Naive B cell (primary cell): ENCODE results near the gene PFN1. TPM values are rescaled to one million over a fixed set of nuclear protein-coding genes. Genes with fewer than 3 reads are reported as not detected.
"Not testable (repeated sequence)": the region's sequence is repeated elsewhere in the genome, so short reads cannot be mapped to it uniquely, and the experiment has no call there.

Experiments
- ATAC-seq, 2 donors: fragments of 150-1000 bp; cut with Tn5 transposase; 2 replicates each; pipeline ENCODE4 v1.10.0; 2021; ENCODE audit warnings: low read depth in 2 of 2, mild to moderate bottlenecking in 2 of 2, moderate library complexity in 2 of 2
- DNase-seq: peaks from one replicate; pipeline ENCODE4 v3.0.0; 2022
- H3K27ac Mint-ChIP-seq, 6 donors: one replicate each; pipeline ENCODE4 v1.8.0; 2020 to 2022; ENCODE audit warnings: mild to moderate bottlenecking in 6 of 6, mixed read lengths in 6 of 6, moderate library complexity in 5 of 6, inconsistent platforms in 2 of 6
- H3K27me3 Mint-ChIP-seq, 3 donors: one replicate each; pipeline ENCODE4 v1.8.0; 2021 to 2022; ENCODE audit warnings: mixed read lengths in 3 of 3, mild to moderate bottlenecking in 1 of 3
- H3K36me3 Mint-ChIP-seq, 2 donors: one replicate each; pipeline ENCODE4 v1.8.0; 2020 to 2022; ENCODE audit warnings: mixed read lengths in 2 of 2, inconsistent platforms in 1 of 2, mild to moderate bottlenecking in 1 of 2
- H3K4me1 Mint-ChIP-seq, 3 donors: one replicate each; pipeline ENCODE4 v1.8.0; 2020 to 2022; ENCODE audit warnings: mixed read lengths in 3 of 3, inconsistent platforms in 1 of 3, mild to moderate bottlenecking in 1 of 3, moderate library complexity in 1 of 3
- H3K4me3 Mint-ChIP-seq, 8 donors: one replicate each; pipeline ENCODE4 v1.8.0; 2020 to 2022; ENCODE audit warnings: mild to moderate bottlenecking in 8 of 8, mixed read lengths in 8 of 8, moderate library complexity in 8 of 8, inconsistent platforms in 2 of 8
- H3K9me3 Mint-ChIP-seq, 7 donors: one replicate each; pipeline ENCODE4 v1.8.0; 2020 to 2022; ENCODE audit warnings: mixed read lengths in 7 of 7, mild to moderate bottlenecking in 5 of 7, inconsistent platforms in 2 of 7, moderate library complexity in 1 of 7
- polyA plus RNA-seq, 6 donors: library from polyadenylated mRNA; unstranded; fragments of 300-500 nt; fragmentation: Illumina TruSeq; gene quantifications; one replicate each; pipeline ENCODE4 v1.2.3, GENCODE V29; 2021; ENCODE audit warnings: low read depth in 6 of 6

PFN1 gene
- polyA plus RNA-seq, 6 donors from 2014 or later: 1,151 to 1,601 (median 1,370) TPM

- peaks cover 51 to 69% (median 66%) of the 10 kb centered on the region in 3 donors for H3K4me1 Mint-ChIP-seq
- DNase-seq: no peak
- peak; percentile 1 for ATAC-seq
- peaks cover under 1 to 2% (median 2%) of the 10 kb centered on the region in 3 donors for H3K27me3 Mint-ChIP-seq
- peaks cover 5 to 25% of the 10 kb centered on the region in 2 donors for H3K36me3 Mint-ChIP-seq
- H3K9me3 Mint-ChIP-seq: no peaks in the 10 kb centered on the region
- H3K27ac Mint-ChIP-seq: peak overlapping the region in 2 of 6 donors; percentile 96 to 98
- H3K4me3 Mint-ChIP-seq: peak overlapping the region; percentile 92 to 99 (median 99)
These were observed 8.9 kb downstream of the PFN1 start for GRCh38 chr17:4939546-4939795.

DNA sequence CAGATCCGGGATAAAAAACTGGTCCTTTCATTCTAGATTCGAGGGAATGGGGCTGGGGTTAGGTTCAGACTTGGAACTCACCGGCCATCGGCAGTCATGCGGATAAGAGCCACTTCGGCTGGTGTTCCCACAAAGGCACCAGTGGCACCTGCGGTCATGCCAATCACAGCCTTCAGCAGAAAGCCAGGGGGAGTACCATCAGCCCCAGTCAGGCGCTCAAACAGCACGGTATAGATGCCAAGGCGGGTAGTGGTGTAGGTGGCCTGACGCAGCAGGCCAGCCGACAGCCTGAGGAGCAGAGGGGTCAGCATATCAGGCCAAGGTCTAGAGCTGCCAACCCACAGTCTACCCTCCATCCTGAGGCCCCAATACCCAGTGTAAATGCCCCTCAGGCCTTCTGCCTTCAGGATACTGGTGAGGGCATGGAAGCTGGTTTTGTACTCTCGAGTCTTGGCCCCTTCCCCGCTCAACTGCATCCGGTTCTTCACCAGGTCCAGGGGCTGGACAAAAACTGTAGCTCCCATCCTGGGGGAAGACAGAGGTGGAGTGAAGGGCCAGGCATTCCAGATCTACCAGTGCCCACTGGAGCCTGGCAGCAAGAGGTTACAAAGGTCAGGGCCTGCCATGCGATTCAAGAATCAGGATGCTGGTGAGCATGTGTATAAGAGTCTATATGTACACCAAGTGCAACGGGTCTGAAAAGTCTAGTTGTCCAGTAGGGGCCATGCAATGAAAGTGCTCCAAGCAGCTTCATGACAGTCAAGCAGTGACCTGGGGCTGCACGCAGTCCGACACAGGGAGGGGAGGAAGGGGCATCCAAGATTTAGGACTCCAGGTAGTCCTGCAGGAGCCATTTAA, 9.4 kb downstream of the PFN1 start:
- Mint-ChIP-seq H3K4me1 (peaks cover 51 to 69% (median 66%) of the 10 kb centered on the region in 3 donors), H3K9me3 (no peaks in the 10 kb centered on the region), H3K36me3 (peaks cover 5 to 20% of the 10 kb centered on the region in 2 donors), H3K27me3 (peaks cover 6 to 8% (median 7%) of the 10 kb centered on the region in 3 donors), H3K27ac (peak overlapping the region; percentile 26 to 98 (median 56)), H3K4me3 (peak overlapping the region; percentile 92 to 99 (median 99))
- DNase-seq (no peak), ATAC-seq (no peak)

DNA sequence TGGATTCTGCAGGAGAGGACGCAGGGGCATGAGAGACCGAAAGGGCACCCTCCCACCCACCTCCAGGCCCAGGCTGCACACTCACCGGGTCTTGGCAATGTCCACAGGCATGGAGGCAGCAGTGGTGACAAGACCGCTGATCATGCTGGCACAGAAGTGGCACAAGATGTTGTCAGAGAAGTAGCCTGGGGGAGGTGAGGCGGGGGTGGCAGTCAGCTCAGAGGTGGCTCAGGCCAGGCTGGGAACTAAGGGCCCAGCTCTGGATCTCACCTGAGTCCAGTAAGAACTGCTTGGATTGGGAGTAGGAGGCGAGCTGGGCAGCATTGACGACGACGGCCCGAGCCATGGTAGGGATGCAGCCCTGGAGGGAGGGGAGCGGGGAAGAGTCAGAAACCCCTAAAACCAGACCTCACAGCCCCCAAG, 10.2 kb downstream of the PFN1 start:
- peaks cover 5 to 17% of the 10 kb centered on the region in 2 donors for H3K36me3 Mint-ChIP-seq
- H3K27me3 Mint-ChIP-seq: peaks cover 11 to 15% (median 15%) of the 10 kb centered on the region in 3 donors
- peak overlapping the region; percentile 66 to 99 (median 98) for H3K4me3 Mint-ChIP-seq
- ATAC-seq (no peak), DNase-seq (no peak)
- peak overlapping the region in 2 of 6 donors; percentile 47 to 67 for H3K27ac Mint-ChIP-seq
- no peaks in the 10 kb centered on the region for H3K9me3 Mint-ChIP-seq
- H3K4me1 Mint-ChIP-seq: peaks cover 54 to 69% (median 68%) of the 10 kb centered on the region in 3 donors

- H3K36me3 Mint-ChIP-seq: peaks cover 5 to 12% of the 10 kb centered on the region in 2 donors
- H3K9me3 Mint-ChIP-seq: no peaks in the 10 kb centered on the region
These were observed 10.8 kb downstream of the PFN1 start for GRCh38 chr17:4937553-4937952.

DNA sequence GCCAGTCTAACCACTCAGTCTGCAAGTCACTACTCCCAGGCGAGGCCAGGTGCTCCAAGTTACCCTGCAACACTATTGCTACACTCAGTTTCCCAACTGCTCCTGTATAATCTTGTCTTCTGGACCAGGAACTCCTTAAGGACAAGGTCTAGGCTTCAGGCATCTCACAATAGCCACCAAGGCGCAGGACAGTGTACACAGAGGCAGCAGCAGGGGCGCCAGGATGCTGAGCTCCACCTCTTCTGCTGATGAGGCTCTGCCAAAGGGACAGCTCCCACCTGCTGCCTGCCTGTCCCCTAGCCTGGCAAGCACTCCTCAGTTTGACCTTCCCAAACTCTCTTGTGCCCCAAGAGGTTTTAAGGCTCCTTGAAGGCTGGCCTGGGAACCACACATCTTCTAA, 11.9 kb downstream of the PFN1 start:
- Mint-ChIP-seq H3K4me3 (peak overlapping the region in 2 of 8 donors; percentile 9 to 35), H3K27ac (peak overlapping the region in 2 of 6 donors; percentile 14 to 28), H3K36me3 (peaks cover 5% of the 10 kb centered on the region in 2 donors), H3K4me1 (peaks cover 52 to 64% (median 61%) of the 10 kb centered on the region in 3 donors), H3K27me3 (peaks cover 12 to 30% (median 30%) of the 10 kb centered on the region in 3 donors), H3K9me3 (no peaks in the 10 kb centered on the region)
- no peak for DNase-seq
- ATAC-seq: no peak

More at GRCh38 chr17:4937553-4937952, 10.8 kb downstream of the PFN1 start:
- peaks cover 12 to 21% (median 19%) of the 10 kb centered on the region in 3 donors for H3K27me3 Mint-ChIP-seq
- peaks cover 54 to 66% (median 64%) of the 10 kb centered on the region in 3 donors for H3K4me1 Mint-ChIP-seq
- no peak for ATAC-seq
- H3K4me3 Mint-ChIP-seq: peak overlapping the region in 6 of 8 donors; percentile 8 to 99 (median 98)
- peak overlapping the region in 2 of 6 donors; percentile 22 to 58 for H3K27ac Mint-ChIP-seq
- no peak for DNase-seq

- DNase-seq: no peak
- H3K36me3 Mint-ChIP-seq: peaks cover 11 to 12% of the 10 kb centered on the region in 2 donors
- H3K4me3 Mint-ChIP-seq: no peak overlapping the region
- H3K9me3 Mint-ChIP-seq: no peaks in the 10 kb centered on the region
- peaks cover 15 to 36% (median 33%) of the 10 kb centered on the region in 3 donors for H3K27me3 Mint-ChIP-seq
- peak overlapping the region in 1 of 6 donors; percentile 52 for H3K27ac Mint-ChIP-seq
- H3K4me1 Mint-ChIP-seq: peaks cover 50 to 63% (median 61%) of the 10 kb centered on the region in 3 donors
- ATAC-seq: no peak
These were observed 12.7 kb downstream of the PFN1 start for GRCh38 chr17:4935650-4936049.

DNA sequence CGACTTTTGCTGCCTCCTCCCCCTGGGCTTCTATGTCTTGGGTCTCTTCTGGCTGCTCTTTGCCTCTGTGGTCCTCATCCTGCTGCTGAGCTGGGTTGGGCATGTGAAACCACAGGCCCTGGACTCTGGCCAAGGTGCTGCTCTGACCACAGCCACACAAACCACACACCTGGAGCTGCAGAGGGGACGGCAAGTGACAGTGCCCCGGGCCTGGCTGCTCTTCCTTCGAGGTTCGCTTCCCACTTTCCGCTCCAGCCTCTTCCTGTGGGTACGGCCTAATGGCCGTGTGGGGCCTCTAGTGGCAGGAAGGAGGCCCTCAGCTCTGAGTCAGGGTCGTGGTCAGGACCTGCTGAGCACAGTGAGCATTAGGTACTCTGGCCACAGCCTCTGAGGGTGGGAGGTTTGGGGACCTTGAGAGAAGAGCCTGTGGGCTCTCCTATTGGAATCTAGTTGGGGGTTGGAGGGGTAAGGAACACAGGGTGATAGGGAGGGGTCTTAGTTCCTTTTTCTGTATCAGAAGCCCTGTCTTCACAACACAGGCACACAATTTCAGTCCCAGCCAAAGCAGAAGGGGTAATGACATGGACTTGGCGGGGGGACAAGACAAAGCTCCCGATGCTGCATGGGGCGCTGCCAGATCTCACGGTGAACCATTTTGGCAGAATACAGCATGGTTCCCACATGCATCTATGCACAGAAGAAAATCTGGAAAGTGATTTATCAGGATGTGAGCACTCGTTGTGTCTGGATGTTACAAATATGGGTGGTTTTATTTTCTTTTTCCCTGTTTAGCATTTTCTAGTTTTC, 14.0 kb downstream of the PFN1 start:
- no peaks in the 10 kb centered on the region for H3K9me3 Mint-ChIP-seq
- DNase-seq: no peak
- H3K4me3 Mint-ChIP-seq: peak overlapping the region in 1 of 8 donors; percentile 61
- no peak for ATAC-seq
- peaks cover 49 to 59% (median 55%) of the 10 kb centered on the region in 3 donors for H3K4me1 Mint-ChIP-seq
- peak overlapping the region in 2 of 6 donors; percentile 42 to 45 for H3K27ac Mint-ChIP-seq
- H3K27me3 Mint-ChIP-seq: peaks cover 17 to 39% (median 33%) of the 10 kb centered on the region in 3 donors
- peaks cover 7 to 21% of the 10 kb centered on the region in 2 donors for H3K36me3 Mint-ChIP-seq

- Mint-ChIP-seq H3K27ac (no peak overlapping the region), H3K4me1 (peaks cover 44 to 54% (median 47%) of the 10 kb centered on the region in 3 donors), H3K36me3 (peaks cover 7 to 21% of the 10 kb centered on the region in 2 donors), H3K4me3 (no peak overlapping the region), H3K9me3 (no peaks in the 10 kb centered on the region), H3K27me3 (peaks cover 17 to 39% (median 33%) of the 10 kb centered on the region in 3 donors)
- DNase-seq (no peak), ATAC-seq (no peak)
These were observed 14.7 kb downstream of the PFN1 start for GRCh38 chr17:4933646-4934045.

GRCh38 chr17:4932756-4933155, 15.6 kb downstream of the PFN1 start:
- peaks cover 7 to 21% of the 10 kb centered on the region in 2 donors for H3K36me3 Mint-ChIP-seq
- peaks cover 17 to 39% (median 33%) of the 10 kb centered on the region in 3 donors for H3K27me3 Mint-ChIP-seq
- H3K4me1 Mint-ChIP-seq: peaks cover 39 to 49% (median 40%) of the 10 kb centered on the region in 3 donors
- no peak for DNase-seq
- H3K27ac Mint-ChIP-seq: peak overlapping the region in 1 of 6 donors; percentile 84
- no peaks in the 10 kb centered on the region for H3K9me3 Mint-ChIP-seq
- ATAC-seq: no peak
- peak overlapping the region in 2 of 8 donors; percentile 44 to 61 for H3K4me3 Mint-ChIP-seq

GRCh38 chr17:4931963-4932362, 16.4 kb downstream of the PFN1 start, which contains the start of gene GP1BA:
GP1BA (plus strand) TSS chr17:4932277; CDS start chr17:4932605, 328 bp downstream.
- DNase-seq (no peak), ATAC-seq (peak; percentile 41 to 47)
- Mint-ChIP-seq H3K4me1 (peaks cover 37 to 45% (median 40%) of the 10 kb centered on the region in 3 donors), H3K4me3 (peak within 1 kb of the TSS in 4 of 8 donors; percentile 1 to 77 (median 58)), H3K9me3 (no peaks in the 10 kb centered on the region), H3K36me3 (peaks cover 7 to 21% of the 10 kb centered on the region in 2 donors), H3K27me3 (peaks cover 17 to 39% (median 33%) of the 10 kb centered on the region in 3 donors), H3K27ac (peak within 1 kb of the TSS in 2 of 6 donors; percentile 84 to 90)

- Mint-ChIP-seq H3K9me3 (no peaks in the 10 kb centered on the region), H3K4me1 (peaks cover 25 to 35% (median 26%) of the 10 kb centered on the region in 3 donors), H3K36me3 (peaks cover 11 to 21% of the 10 kb centered on the region in 2 donors), H3K27ac (no peak overlapping the region), H3K4me3 (no peak overlapping the region), H3K27me3 (peaks cover 9 to 32% (median 26%) of the 10 kb centered on the region in 3 donors)
- DNase-seq: no peak
- no peak for ATAC-seq
These were observed 19.4 kb downstream of the PFN1 start for GRCh38 chr17:4928881-4929280.

GRCh38 chr17:4926577-4927335, 21.6 kb downstream of the PFN1 start:
- H3K9me3 Mint-ChIP-seq, H3K4me3 Mint-ChIP-seq, DNase-seq, ATAC-seq: not testable (repeated sequence)
- peaks cover 11 to 19% of the 10 kb centered on the region in 2 donors for H3K36me3 Mint-ChIP-seq
- peaks cover 10 to 18% (median 11%) of the 10 kb centered on the region in 3 donors for H3K4me1 Mint-ChIP-seq
- peaks cover 6 to 12% (median 7%) of the 10 kb centered on the region in 3 donors for H3K27me3 Mint-ChIP-seq
- H3K27ac Mint-ChIP-seq: peak overlapping the region in 1 of 6 donors; percentile 25
